ENCODE measurements around the gene HK1.

HK1 gene

DNA sequence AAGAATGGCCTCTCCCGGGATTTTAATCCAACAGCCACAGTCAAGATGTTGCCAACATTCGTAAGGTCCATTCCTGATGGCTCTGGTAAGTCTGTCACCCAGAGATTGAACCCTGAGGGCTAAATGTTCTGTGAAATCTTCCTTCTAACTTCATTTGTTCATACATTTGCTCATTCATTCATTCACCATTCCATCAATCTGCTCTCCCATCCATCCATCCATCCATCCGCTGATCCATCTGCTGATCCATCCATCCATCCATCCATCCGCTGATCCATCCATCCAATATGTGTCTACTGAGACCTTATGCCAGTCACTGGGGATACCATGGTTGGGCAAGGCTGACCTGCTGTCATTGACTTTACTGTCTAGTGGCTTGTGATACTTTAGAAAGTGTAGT lies 65.6 kb downstream of the HK1 start:
- H3K4me1 ChIP-seq (ENCODE audit: control extremely low read depth in 1 of 4, control insufficient read depth in 4 of 4, insufficient read depth in 4 of 4, low read length in 3 of 4): peaks cover 12 to 37% (median 20%) of the 10 kb centered on the region in 4 experiments
- WGBS (ENCODE audit: insufficient coverage): 100% methylated on average over 3 of the region's 4 CpGs
- H3K9me3 ChIP-seq (ENCODE audit: control extremely low read depth in 1 of 5, control insufficient read depth in 4 of 5, insufficient read depth in 2 of 5, low read depth in 1 of 5, low read length in 4 of 5): no peaks in the 10 kb centered on the region
- peaks cover 2 to 26% (median 17%) of the 10 kb centered on the region in 4 experiments for H3K36me3 ChIP-seq (ENCODE audit: control insufficient read depth in 4 of 4, insufficient read depth in 4 of 4, low read length in 3 of 4)
- H3K4me3 ChIP-seq (ENCODE audit: control insufficient read depth in 1 of 7, extremely low read depth in 1 of 7, insufficient read depth in 4 of 7, low read depth in 2 of 7, low read length in 6 of 7): no peak overlapping the region
- ChIA-PET POLR2A (no interaction called here), CTCF (interaction anchor here (0.9 to 1.8 kb wide), 3 partner anchors 9 to 11 kb away, joined by 3 to 6 read pairs (median 6); no protein-coding TSS in a partner anchor)
- no peak overlapping the region for H3K27ac ChIP-seq (ENCODE audit: insufficient read depth in 1 of 2, low read depth in 1 of 2, low read length in 2 of 2, poor library complexity in 1 of 2, severe bottlenecking in 2 of 2)
- H3K27me3 ChIP-seq (replicated peaks in 2 of 5; ENCODE audit: control insufficient read depth in 4 of 5, insufficient read depth in 5 of 5, low read length in 4 of 5): no peaks in the 10 kb centered on the region
- DNase-seq: no peak

- ChIA-PET CTCF (interaction anchor here (0.6 to 1.8 kb wide), 7 partner anchors 10 to 84 kb away, joined by 3 to 6 read pairs (median 3); no protein-coding TSS in a partner anchor), POLR2A (no interaction called here)
- no peak overlapping the region for H3K4me3 ChIP-seq (ENCODE audit: control insufficient read depth in 1 of 7, extremely low read depth in 1 of 7, insufficient read depth in 4 of 7, low read depth in 2 of 7, low read length in 6 of 7)
- H3K4me1 ChIP-seq (ENCODE audit: control extremely low read depth in 1 of 4, control insufficient read depth in 4 of 4, insufficient read depth in 4 of 4, low read length in 3 of 4): peaks cover 10 to 36% (median 19%) of the 10 kb centered on the region in 4 experiments
- no peaks in the 10 kb centered on the region for H3K9me3 ChIP-seq (ENCODE audit: control extremely low read depth in 1 of 5, control insufficient read depth in 4 of 5, insufficient read depth in 2 of 5, low read depth in 1 of 5, low read length in 4 of 5)
- H3K27ac ChIP-seq (ENCODE audit: insufficient read depth in 1 of 2, low read depth in 1 of 2, low read length in 2 of 2, poor library complexity in 1 of 2, severe bottlenecking in 2 of 2): no peak overlapping the region
- H3K27me3 ChIP-seq (replicated peaks in 2 of 5; ENCODE audit: control insufficient read depth in 4 of 5, insufficient read depth in 5 of 5, low read length in 4 of 5): no peaks in the 10 kb centered on the region
- DNase-seq: peak in 2 of 3 donors; percentile 12 to 15
- peaks cover 2 to 29% (median 19%) of the 10 kb centered on the region in 4 experiments for H3K36me3 ChIP-seq (ENCODE audit: control insufficient read depth in 4 of 4, insufficient read depth in 4 of 4, low read length in 3 of 4)
- WGBS (ENCODE audit: insufficient coverage): 73% methylated on average over 10 of the region's 13 CpGs
Measured at GRCh38 chr10:69344591-69345252, 66.4 kb downstream of the HK1 start.

DNA sequence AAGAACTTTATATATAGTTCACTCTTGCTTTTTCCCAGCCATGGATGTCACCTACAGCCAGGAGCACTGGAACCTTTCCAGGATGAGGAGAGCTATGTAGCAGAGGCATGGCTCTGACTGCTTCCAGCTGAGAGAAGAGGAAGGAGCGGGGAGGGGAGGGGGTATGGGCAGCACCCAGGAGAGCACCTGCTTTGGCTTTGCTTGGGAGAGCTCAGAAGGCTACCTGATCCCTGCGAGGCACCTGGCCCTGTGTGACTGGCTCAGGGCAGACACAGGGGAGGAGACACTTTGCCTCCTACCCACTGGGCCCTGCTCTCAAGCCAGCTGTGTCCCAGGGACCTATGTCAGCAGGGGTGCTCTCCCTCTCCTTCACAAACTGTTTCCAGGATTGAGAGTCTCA lies 67.1 kb downstream of the HK1 start:
- WGBS (ENCODE audit: insufficient coverage): 100% methylated on average over 2 of the region's 2 CpGs
- Histone ChIP-seq H3K4me3 (ENCODE audit: control insufficient read depth in 1 of 7, extremely low read depth in 1 of 7, insufficient read depth in 4 of 7, low read depth in 2 of 7, low read length in 6 of 7) (no peak overlapping the region), H3K4me1 (ENCODE audit: control extremely low read depth in 1 of 4, control insufficient read depth in 4 of 4, insufficient read depth in 4 of 4, low read length in 3 of 4) (peaks cover 10 to 36% (median 19%) of the 10 kb centered on the region in 4 experiments), H3K36me3 (ENCODE audit: control insufficient read depth in 4 of 4, insufficient read depth in 4 of 4, low read length in 3 of 4) (peaks cover 2 to 33% (median 22%) of the 10 kb centered on the region in 4 experiments), H3K27ac (ENCODE audit: insufficient read depth in 1 of 2, low read depth in 1 of 2, low read length in 2 of 2, poor library complexity in 1 of 2, severe bottlenecking in 2 of 2) (no peak overlapping the region), H3K9me3 (ENCODE audit: control extremely low read depth in 1 of 5, control insufficient read depth in 4 of 5, insufficient read depth in 2 of 5, low read depth in 1 of 5, low read length in 4 of 5) (no peaks in the 10 kb centered on the region), H3K27me3 (replicated peaks in 2 of 5; ENCODE audit: control insufficient read depth in 4 of 5, insufficient read depth in 5 of 5, low read length in 4 of 5) (no peaks in the 10 kb centered on the region)
- ChIA-PET CTCF (interaction anchor here (0.6 to 1.8 kb wide), 6 partner anchors 10 to 85 kb away, joined by 3 to 6 read pairs (median 3); no protein-coding TSS in a partner anchor), POLR2A (no interaction called here)
- no peak for DNase-seq

GRCh38 chr10:69345890-69346474 lies 67.7 kb downstream of the HK1 start:
- no peak overlapping the region for H3K4me3 ChIP-seq (ENCODE audit: control insufficient read depth in 1 of 7, extremely low read depth in 1 of 7, insufficient read depth in 4 of 7, low read depth in 2 of 7, low read length in 6 of 7)
- H3K9me3 ChIP-seq (ENCODE audit: control extremely low read depth in 1 of 5, control insufficient read depth in 4 of 5, insufficient read depth in 2 of 5, low read depth in 1 of 5, low read length in 4 of 5): no peaks in the 10 kb centered on the region
- no peaks in the 10 kb centered on the region for H3K27me3 ChIP-seq (replicated peaks in 2 of 5; ENCODE audit: control insufficient read depth in 4 of 5, insufficient read depth in 5 of 5, low read length in 4 of 5)
- CTCF ChIA-PET: interaction anchor here (0.9 to 1.3 kb wide), 2 partner anchors 25 to 86 kb away, joined by 3 read pairs; no protein-coding TSS in a partner anchor
- H3K36me3 ChIP-seq (ENCODE audit: control insufficient read depth in 4 of 4, insufficient read depth in 4 of 4, low read length in 3 of 4): peaks cover 2 to 33% (median 22%) of the 10 kb centered on the region in 4 experiments
- DNase-seq: no peak
- H3K4me1 ChIP-seq (ENCODE audit: control extremely low read depth in 1 of 4, control insufficient read depth in 4 of 4, insufficient read depth in 4 of 4, low read length in 3 of 4): peaks cover 10 to 36% (median 19%) of the 10 kb centered on the region in 4 experiments
- POLR2A ChIA-PET: no interaction called here
- 91% methylated on average over 6 of the region's 8 CpGs for WGBS (ENCODE audit: insufficient coverage)
- no peak overlapping the region for H3K27ac ChIP-seq (ENCODE audit: insufficient read depth in 1 of 2, low read depth in 1 of 2, low read length in 2 of 2, poor library complexity in 1 of 2, severe bottlenecking in 2 of 2)

DNA sequence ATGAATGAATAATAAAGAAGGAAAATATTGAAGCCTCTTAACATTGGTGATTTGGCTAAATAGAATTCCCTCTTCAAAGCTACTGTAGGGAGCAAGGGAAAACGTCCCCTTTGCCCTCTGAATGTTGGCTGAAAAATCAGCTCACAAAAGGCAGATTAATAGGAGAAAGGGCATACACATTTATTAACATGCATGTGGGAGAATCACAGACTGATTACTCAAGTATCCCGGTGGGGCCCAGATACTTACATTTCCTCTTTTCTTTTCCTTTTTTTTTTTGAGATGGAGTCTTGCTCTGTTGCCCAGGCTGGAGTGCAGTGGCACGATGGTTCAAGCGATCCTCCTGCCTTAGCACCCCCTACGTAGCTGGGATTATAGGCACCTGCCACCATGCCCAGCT lies 68.5 kb downstream of the HK1 start:
- ChIA-PET POLR2A (no interaction called here), CTCF (interaction anchor here (2.6 kb wide), 1 partner anchor 17 kb away, joined by 7 read pairs; no protein-coding TSS in a partner anchor)
- 80% methylated on average over 1 of the region's 5 CpGs for WGBS (ENCODE audit: insufficient coverage)
- no peaks in the 10 kb centered on the region for H3K9me3 ChIP-seq (ENCODE audit: control extremely low read depth in 1 of 5, control insufficient read depth in 4 of 5, insufficient read depth in 2 of 5, low read depth in 1 of 5, low read length in 4 of 5)
- peaks cover 2 to 33% (median 22%) of the 10 kb centered on the region in 4 experiments for H3K36me3 ChIP-seq (ENCODE audit: control insufficient read depth in 4 of 4, insufficient read depth in 4 of 4, low read length in 3 of 4)
- H3K4me1 ChIP-seq (ENCODE audit: control extremely low read depth in 1 of 4, control insufficient read depth in 4 of 4, insufficient read depth in 4 of 4, low read length in 3 of 4): peaks cover 10 to 36% (median 19%) of the 10 kb centered on the region in 4 experiments
- no peak overlapping the region for H3K27ac ChIP-seq (ENCODE audit: insufficient read depth in 1 of 2, low read depth in 1 of 2, low read length in 2 of 2, poor library complexity in 1 of 2, severe bottlenecking in 2 of 2)
- H3K27me3 ChIP-seq (replicated peaks in 2 of 5; ENCODE audit: control insufficient read depth in 4 of 5, insufficient read depth in 5 of 5, low read length in 4 of 5): no peaks in the 10 kb centered on the region
- no peak overlapping the region for H3K4me3 ChIP-seq (ENCODE audit: control insufficient read depth in 1 of 7, extremely low read depth in 1 of 7, insufficient read depth in 4 of 7, low read depth in 2 of 7, low read length in 6 of 7)
- no peak for DNase-seq

DNA sequence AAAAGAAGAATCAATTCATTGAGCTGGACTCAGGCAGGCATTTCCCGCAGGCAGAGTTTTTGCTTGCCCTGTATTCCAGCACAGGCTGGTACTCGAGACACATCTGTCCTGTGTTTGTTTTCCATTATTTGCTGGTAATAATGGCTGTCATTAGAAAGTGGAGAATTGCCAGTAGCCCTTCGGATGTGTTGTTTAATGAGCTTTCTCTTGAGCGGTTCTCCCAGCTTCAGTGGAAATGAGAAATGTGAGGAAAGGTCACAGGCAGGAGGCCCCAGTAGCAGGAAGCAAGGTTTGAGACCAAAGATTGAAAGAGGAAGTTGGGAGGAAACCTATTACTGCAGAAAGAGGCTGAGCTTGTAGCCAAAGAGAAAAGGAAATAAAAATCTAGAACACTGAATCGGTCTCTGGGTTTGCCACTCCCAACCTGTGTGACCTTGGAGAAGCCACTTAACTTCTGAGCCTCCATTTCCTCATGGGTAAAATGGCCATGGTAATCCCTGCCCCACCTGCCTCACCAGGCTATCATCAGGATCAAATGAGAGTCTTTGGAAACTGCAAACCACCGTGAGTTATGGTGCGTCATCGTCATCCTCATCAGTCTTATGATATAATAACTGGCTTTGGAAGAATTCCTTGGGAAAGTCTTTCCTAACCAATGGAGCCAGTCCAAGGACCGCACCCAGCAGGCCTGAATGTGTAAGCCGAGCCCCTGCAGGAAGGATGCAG lies 70.7 kb downstream of the HK1 start:
- POLR2A ChIA-PET: no interaction called here
- no peaks in the 10 kb centered on the region for H3K27me3 ChIP-seq (replicated peaks in 2 of 5; ENCODE audit: control insufficient read depth in 4 of 5, insufficient read depth in 5 of 5, low read length in 4 of 5)
- H3K36me3 ChIP-seq (ENCODE audit: control insufficient read depth in 4 of 4, insufficient read depth in 4 of 4, low read length in 3 of 4): peaks cover 2 to 28% (median 18%) of the 10 kb centered on the region in 4 experiments
- peak in 2 of 3 donors; percentile 28 to 38 for DNase-seq
- no peak overlapping the region for H3K27ac ChIP-seq (ENCODE audit: insufficient read depth in 1 of 2, low read depth in 1 of 2, low read length in 2 of 2, poor library complexity in 1 of 2, severe bottlenecking in 2 of 2)
- 68% methylated on average over 9 of the region's 10 CpGs for WGBS (ENCODE audit: insufficient coverage)
- H3K4me3 ChIP-seq (ENCODE audit: control insufficient read depth in 1 of 7, extremely low read depth in 1 of 7, insufficient read depth in 4 of 7, low read depth in 2 of 7, low read length in 6 of 7): no peak overlapping the region
- peaks cover 10 to 35% (median 19%) of the 10 kb centered on the region in 4 experiments for H3K4me1 ChIP-seq (ENCODE audit: control extremely low read depth in 1 of 4, control insufficient read depth in 4 of 4, insufficient read depth in 4 of 4, low read length in 3 of 4)
- H3K9me3 ChIP-seq (ENCODE audit: control extremely low read depth in 1 of 5, control insufficient read depth in 4 of 5, insufficient read depth in 2 of 5, low read depth in 1 of 5, low read length in 4 of 5): no peaks in the 10 kb centered on the region
- CTCF ChIA-PET: interaction anchor here (0.8 to 2.6 kb wide), 4 partner anchors 14 to 43 kb away, joined by 3 to 7 read pairs (median 3); no protein-coding TSS in a partner anchor

All from common myeloid progenitor, CD34-positive (primary cell).